ENCODE results near the gene GRM6. TPM values are rescaled to one million over a fixed set of nuclear protein-coding genes. Genes with fewer than 3 reads are reported as not detected.

GRM6 gene
- not detected in 2 replicates for total RNA-seq (2014; rRNA removed; shearing (Covaris generic))

- no peak for DNase-seq (ENCODE audit: low spot score)
Measured at GRCh38 chr5:178994580-178995340, at the start of gene GRM6. Gene GRM6 (minus strand): TSS chr5:178995320. CDS start chr5:178994944, 376 bp downstream.

DNA sequence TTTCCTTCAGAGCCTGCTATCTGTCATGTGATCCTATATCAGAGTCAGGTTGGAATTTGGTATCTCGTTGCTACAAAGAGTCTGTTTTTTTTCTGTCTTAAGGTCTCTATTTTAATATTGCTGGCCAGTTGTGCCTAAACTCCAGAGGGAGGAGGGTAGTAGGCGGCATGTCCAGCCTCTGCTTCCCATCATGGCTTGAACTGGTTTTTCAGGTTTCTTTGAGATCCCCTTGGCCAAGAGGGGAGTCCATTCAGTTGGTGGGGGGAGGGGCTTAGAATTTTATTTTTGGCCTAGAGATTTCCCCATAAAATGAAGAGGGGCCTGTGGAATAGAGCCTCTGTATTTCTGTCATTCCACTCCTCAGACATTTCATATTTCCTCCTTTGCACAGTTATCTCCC, 49.6 kb upstream of the GRM6 start:
- DNase-seq (ENCODE audit: low spot score): no peak

DNA sequence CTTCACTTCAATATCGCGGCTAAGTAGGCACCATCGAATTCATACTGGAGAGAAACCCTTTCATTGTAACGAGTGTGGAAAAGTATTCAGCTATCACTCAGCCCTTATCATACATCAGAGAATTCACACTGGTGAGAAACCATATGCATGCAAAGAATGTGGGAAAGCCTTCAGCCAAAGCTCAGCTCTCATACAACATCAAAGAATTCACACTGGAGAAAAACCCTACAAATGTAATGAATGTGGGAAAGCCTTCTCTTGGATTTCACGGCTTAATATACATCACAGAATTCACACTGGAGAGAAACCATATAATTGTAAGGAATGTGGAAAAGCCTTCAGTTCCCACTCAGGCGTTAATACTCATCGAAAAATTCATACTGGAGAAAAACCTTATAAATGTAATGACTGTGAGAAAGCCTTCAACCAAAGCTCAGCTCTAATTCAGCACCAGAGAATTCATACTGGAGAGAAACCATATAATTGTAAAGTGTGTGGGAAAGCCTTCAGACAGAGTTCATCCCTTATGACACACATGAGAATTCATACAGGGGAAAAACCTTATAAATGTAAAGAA, 38.0 kb upstream of the GRM6 start:
- no peak for DNase-seq (ENCODE audit: low spot score)

- DNase-seq (ENCODE audit: low spot score): no peak
Measured at GRCh38 chr5:179023528-179024189, 28.5 kb upstream of the GRM6 start, which contains the start of gene ZNF879. Gene ZNF879 (plus strand): TSS chr5:179023804. CDS start chr5:179025005, 1,201 bp downstream.

DNA sequence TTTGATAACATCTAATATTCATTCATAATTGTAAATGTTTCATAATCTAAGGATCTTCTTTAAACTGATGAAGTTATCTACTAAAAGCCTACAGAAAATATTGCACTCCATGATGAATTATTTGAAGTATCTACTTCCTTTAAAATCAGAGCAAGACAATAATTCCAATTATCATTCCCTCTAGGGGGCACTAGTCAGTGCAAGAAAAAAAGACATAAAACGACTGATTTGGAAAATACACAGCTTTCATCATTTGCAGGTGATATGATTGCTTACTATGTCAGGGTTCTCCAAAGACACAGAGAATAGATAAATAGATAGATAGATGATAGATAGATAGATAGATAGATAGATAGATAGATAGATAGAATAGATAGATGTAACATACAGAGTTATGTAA, 13.5 kb upstream of the GRM6 start:
- DNase-seq (ENCODE audit: low spot score): no peak

DNA sequence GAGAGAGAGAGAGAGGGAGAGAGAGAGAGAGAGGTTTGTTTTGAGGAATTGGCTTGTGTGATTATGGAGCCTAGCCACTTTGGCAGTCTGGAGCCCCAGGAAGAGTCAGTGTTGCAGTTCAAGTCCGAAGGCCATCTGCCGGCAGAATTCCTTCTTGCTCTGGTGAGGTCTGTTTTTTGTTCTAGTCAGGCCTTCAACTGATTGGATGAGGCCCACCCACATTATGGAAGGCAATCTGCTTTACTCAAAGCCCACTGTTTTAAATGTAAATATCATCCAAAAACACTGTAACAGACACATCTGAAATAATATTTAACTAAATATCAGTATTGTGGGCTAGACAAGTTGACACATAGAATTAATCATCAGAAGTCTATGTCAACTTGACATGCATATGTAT, 11.4 kb upstream of the GRM6 start:
- DNase-seq (ENCODE audit: low spot score): no peak

GRCh38 chr5:178998441-178998840, 3.3 kb upstream of the GRM6 start:
- DNase-seq (ENCODE audit: low spot score): no peak

DNA sequence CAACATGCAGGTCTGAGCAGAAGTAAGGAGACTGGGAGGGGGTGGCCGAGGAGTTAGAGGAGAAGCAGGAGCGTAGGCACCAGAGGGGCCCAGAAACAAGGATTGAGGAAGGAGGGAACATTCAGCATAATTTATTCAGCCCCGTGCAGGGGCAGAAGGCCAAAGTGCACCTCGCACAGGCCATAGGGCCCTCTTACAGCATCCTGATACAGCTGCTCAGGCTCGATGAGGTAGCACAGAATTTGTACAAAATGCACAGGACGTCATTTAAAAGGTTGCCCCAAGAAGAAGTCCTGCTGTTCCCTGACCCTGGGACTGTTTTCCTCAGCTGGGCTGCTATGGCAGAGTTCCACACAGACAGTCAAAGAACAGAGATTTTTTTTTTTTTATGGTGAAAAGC, 2.1 kb upstream of the GRM6 start:
- DNase-seq (ENCODE audit: low spot score): no peak

GRCh38 chr5:178996156-178996555, 1.0 kb upstream of the GRM6 start:
- DNase-seq (ENCODE audit: low spot score): no peak

DNA sequence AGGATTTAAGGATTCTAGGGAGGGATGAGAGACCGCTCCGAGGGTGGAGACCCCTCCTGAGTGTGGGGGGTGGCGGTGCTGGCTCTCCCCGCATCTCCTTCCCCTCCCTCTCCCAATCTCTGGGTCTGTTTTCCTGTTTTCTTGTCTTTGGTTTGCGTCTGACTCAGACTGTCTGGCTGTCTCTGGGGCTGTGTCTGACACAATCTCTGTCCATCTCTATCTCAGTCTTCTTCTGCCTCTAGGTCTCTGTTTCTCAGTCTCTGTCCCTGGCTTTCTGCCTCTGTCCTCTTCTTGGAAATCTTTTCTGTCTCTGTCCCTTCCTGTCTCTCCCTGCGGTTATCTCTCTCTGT, 196 bp upstream of the GRM6 start:
- no peak for DNase-seq (ENCODE audit: low spot score)

DNA sequence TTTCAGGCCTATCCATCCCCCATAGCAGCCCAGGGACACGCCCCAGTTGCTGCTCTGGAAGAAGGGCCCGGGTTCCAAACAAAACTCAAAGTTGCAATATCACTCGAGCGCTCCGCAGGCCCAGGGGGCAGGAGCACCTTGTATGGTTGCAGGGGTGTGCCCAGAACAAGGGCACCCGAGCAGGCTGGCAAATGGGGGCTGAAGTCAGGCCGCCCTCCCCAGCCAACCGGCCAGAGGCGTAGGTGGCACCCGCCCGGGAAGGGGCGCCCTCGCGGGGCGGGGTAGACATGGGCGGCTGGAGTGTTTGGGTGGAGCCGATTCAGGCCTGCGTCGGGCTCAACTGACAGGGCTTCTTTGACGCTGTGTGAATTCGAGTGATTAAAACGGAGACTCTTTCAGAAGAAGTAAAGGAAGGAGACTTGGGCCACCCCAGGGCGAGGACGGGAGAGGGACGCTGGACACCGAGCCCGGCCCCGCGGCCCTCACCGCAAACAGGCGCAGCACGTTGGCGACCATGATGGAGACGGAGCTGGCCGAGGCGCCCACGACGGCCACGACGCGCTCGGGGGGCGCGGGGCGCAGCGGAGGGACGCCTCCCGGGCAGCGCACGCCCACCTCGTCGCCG, 1.1 kb downstream of the GRM6 start:
- DNase-seq (ENCODE audit: low spot score): no peak

GRCh38 chr5:178993236-178993765, 1.8 kb downstream of the GRM6 start:
- no peak for DNase-seq (ENCODE audit: low spot score)

GRCh38 chr5:178992291-178992895, 2.7 kb downstream of the GRM6 start:
- no peak for DNase-seq (ENCODE audit: low spot score)

- DNase-seq (ENCODE audit: low spot score): no peak
Measured at GRCh38 chr5:178991190-178992145, 3.7 kb downstream of the GRM6 start.

GRCh38 chr5:178990491-178990890, 4.6 kb downstream of the GRM6 start:
- no peak for DNase-seq (ENCODE audit: low spot score)

GRCh38 chr5:178989311-178989710, 5.8 kb downstream of the GRM6 start:
- no peak for DNase-seq (ENCODE audit: low spot score)

GRCh38 chr5:178988436-178989220, 6.5 kb downstream of the GRM6 start:
- no peak for DNase-seq (ENCODE audit: low spot score)

DNA sequence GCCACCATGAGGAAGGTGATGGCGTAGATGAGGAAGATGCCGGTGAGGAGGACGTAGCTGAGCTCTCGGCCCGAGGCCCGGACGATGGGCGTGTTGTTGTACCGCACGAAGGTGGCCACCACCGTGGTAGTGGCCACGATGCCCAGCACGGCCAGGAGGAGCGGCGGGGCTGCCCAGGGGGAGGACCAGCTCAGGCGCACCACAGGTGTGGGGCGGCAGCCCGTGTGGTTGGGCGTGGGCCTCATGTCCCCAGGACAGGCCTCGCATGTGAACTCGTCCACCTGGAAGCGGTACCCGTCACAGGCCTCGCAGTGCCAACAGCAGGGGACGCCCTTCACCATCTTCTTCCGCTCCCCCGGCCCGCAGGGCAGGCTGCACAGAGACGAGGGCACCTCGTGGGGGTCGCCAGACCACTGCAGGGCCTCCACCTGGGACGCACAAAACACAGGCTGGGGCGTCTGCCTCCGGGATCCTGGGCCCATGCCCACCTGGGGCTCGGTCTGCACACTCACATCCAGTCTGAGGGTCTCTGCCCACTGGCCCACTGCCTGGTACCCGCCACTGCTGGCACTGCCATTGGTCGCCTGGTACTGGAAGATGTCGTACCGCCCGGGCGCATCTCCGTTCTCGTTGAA, 8.7 kb downstream of the GRM6 start:
- no peak for DNase-seq (ENCODE audit: low spot score)
